ENCODE results near the gene CRELD2. TPM values are rescaled to one million over a fixed set of nuclear protein-coding genes. Genes with fewer than 3 reads are reported as not detected.

Gene CRELD2
- total and polyA plus RNA-seq, 2 of the 13 experiments (the other 11 are each of a cell fraction or from before 2014, with no cell fraction given), result 17.2 to 44.7 TPM

DNA sequence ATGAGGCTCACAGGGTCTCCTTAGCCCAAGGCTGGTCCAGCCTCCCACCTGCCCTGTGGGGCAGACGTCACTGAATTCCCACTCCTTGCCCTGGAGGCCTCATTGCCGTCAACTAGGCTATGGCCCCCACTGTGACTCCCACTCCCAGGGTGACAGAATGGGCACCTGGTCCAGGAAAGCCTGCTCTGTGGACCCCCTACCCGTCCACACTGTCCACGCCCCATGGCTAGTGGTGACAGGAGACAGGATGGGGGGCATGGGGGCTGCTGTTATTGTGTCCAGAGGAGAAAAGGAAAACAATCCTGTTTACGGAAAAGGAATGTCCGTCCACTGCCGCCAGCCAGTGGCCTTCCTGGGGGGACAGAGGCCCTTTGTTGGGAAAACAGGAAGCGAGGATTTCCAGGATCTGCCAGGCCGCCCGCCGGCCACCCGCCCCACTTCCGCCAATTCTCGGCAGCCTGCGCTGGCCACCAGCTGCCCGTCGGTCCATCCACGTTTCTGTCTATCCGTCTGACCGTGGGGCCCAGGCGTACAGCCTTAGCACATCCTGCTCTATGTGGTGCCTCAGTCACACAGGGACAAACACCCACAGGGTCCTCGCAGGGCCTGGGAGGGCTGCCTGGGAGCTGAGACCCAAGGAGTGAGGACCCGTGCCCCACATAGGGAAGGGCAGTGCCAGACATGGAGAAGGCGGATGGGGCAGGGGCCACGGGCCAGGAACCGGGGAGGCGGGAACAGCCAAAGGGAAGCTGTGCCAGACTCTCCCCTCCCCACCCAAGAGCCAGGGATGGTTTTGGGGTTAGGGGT, 19.5 kb downstream of the CRELD2 start (continued):
- TF ChIP-seq ELF4 (CRISPR knock-in tag; IDR thresholded peaks at IDR 0.05; ENCODE audit: borderline replicate concordance) (peak; percentile 90; the same call in 1 of the 2 replicates), POLR2G (IDR thresholded peaks at IDR 0.05; ENCODE audit: low read depth, low read length) (peak; percentile 75), ZNF547 (CRISPR knock-in tag; IDR thresholded peaks at IDR 0.05) (no peak), SSRP1 (CRISPR knock-in tag; IDR thresholded peaks at IDR 0.05) (0 out of 2 replicates have a peak, but pooled peaks have one; percentile 67), FLYWCH1 (CRISPR knock-in tag; IDR thresholded peaks at IDR 0.05) (no peak), ZNF296 (CRISPR knock-in tag; conservative IDR thresholded peaks at IDR 0.05) (peak; percentile 98), KMT2A (CRISPR knock-in tag; IDR thresholded peaks at IDR 0.05) (0 out of 2 replicates have a peak, but pooled peaks have one; percentile 14), ZNF546 (CRISPR knock-in tag; conservative IDR thresholded peaks at IDR 0.05) (no peak), TCF12 (IDR thresholded peaks at IDR 0.05) (no peak), TCF12 (CRISPR knock-in tag; IDR thresholded peaks at IDR 0.05) (0 out of 2 replicates have a peak, but pooled peaks have one; percentile 92), THYN1 (CRISPR knock-in tag; IDR thresholded peaks at IDR 0.05; ENCODE audit: borderline replicate concordance, low read depth) (no peak), MAFK (conservative IDR thresholded peaks at IDR 0.05 in 1 of 2, IDR thresholded peaks at IDR 0.05 in 1 of 2; ENCODE audit: low read length in 2 of 2) (no peak), ZNF557 (CRISPR knock-in tag; IDR thresholded peaks at IDR 0.05) (0 out of 2 replicates have a peak, but pooled peaks have one; percentile 67), MEIS1 (CRISPR knock-in tag; IDR thresholded peaks at IDR 0.05; ENCODE audit: borderline replicate concordance) (no peak), KAT7 (CRISPR knock-in tag; IDR thresholded peaks at IDR 0.05; ENCODE audit: borderline replicate concordance) (no peak; the same call in 1 of the 2 replicates), GZF1 (CRISPR knock-in tag; IDR thresholded peaks at IDR 0.05) (no peak), ZNF430 (CRISPR knock-in tag; IDR thresholded peaks at IDR 0.05) (peak; percentile 89)
- TF ChIP-seq, protein P1, sequence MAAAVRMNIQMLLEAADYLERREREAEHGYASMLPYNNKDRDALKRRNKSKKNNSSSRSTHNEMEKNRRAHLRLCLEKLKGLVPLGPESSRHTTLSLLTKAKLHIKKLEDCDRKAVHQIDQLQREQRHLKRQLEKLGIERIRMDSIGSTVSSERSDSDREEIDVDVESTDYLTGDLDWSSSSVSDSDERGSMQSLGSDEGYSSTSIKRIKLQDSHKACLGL (CRISPR knock-in tag; IDR thresholded peaks at IDR 0.05), result 0 out of 2 replicates have a peak, but pooled peaks have one; percentile 16
- TF ChIP-seq, protein P2, sequence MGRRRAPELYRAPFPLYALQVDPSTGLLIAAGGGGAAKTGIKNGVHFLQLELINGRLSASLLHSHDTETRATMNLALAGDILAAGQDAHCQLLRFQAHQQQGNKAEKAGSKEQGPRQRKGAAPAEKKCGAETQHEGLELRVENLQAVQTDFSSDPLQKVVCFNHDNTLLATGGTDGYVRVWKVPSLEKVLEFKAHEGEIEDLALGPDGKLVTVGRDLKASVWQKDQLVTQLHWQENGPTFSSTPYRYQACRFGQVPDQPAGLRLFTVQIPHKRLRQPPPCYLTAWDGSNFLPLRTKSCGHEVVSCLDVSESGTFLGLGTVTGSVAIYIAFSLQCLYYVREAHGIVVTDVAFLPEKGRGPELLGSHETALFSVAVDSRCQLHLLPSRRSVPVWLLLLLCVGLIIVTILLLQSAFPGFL (CRISPR knock-in tag; IDR thresholded peaks at IDR 0.05), result no peak
- TF ChIP-seq, protein P3, sequence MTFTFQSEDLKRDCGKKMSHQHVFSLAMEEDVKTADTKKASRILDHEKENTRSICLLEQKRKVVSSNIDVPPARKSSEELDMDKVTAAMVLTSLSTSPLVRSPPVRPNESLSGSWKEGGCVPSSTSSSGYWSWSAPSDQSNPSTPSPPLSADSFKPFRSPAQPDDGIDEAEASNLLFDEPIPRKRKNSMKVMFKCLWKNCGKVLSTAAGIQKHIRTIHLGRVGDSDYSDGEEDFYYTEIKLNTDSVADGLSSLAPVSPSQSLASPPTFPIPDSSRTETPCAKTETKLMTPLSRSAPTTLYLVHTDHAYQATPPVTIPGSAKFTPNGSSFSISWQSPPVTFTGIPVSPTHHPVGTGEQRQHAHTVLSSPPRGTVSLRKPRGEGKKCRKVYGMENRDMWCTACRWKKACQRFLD (CRISPR knock-in tag; IDR thresholded peaks at IDR 0.05; ENCODE audit: borderline replicate concordance), result no peak
- TF ChIP-seq, protein P4, sequence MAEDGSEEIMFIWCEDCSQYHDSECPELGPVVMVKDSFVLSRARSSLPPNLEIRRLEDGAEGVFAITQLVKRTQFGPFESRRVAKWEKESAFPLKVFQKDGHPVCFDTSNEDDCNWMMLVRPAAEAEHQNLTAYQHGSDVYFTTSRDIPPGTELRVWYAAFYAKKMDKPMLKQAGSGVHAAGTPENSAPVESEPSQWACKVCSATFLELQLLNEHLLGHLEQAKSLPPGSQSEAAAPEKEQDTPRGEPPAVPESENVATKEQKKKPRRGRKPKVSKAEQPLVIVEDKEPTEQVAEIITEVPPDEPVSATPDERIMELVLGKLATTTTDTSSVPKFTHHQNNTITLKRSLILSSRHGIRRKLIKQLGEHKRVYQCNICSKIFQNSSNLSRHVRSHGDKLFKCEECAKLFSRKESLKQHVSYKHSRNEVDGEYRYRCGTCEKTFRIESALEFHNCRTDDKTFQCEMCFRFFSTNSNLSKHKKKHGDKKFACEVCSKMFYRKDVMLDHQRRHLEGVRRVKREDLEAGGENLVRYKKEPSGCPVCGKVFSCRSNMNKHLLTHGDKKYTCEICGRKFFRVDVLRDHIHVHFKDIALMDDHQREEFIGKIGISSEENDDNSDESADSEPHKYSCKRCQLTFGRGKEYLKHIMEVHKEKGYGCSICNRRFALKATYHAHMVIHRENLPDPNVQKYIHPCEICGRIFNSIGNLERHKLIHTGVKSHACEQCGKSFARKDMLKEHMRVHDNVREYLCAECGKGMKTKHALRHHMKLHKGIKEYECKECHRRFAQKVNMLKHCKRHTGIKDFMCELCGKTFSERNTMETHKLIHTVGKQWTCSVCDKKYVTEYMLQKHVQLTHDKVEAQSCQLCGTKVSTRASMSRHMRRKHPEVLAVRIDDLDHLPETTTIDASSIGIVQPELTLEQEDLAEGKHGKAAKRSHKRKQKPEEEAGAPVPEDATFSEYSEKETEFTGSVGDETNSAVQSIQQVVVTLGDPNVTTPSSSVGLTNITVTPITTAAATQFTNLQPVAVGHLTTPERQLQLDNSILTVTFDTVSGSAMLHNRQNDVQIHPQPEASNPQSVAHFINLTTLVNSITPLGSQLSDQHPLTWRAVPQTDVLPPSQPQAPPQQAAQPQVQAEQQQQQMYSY (CRISPR knock-in tag; IDR thresholded peaks at IDR 0.05), result no peak

Measured in HepG2 (cell line).